PFSK-1 (cell line): ENCODE results near the gene DNAJB12.

ENCODE experiments used
- FOXP2 ChIP-seq: optimal IDR thresholded peaks from 2 replicates; pipeline ENCODE3; 2011; ENCODE audit warnings: borderline replicate concordance, control low read depth, inconsistent platforms; ENCODE audit not compliant: insufficient read depth; ENCODE audit errors: extremely low read length, extremely low read depth
- POLR2AphosphoS5 ChIP-seq: IDR thresholded peaks from 2 replicates; pipeline ENCODE4 v1.6.1; 2012; ENCODE audit warnings: low read depth, mild to moderate bottlenecking, control low read depth, low read length, moderate library complexity
- SIN3A ChIP-seq: IDR thresholded peaks from 2 replicates; pipeline ENCODE4 v1.6.1; 2012; ENCODE audit warnings: mild to moderate bottlenecking, low read length, moderate library complexity, borderline replicate concordance; ENCODE audit not compliant: insufficient read depth
- TAF1 ChIP-seq: IDR thresholded peaks from 2 replicates; pipeline ENCODE4 v1.6.1; 2012; ENCODE audit warnings: low read length, control low read depth, borderline replicate concordance; ENCODE audit not compliant: insufficient read depth
- TF ChIP-seq, protein P1 (sequence below), 2 experiments: IDR thresholded peaks; 2 replicates each; pipeline versions ENCODE4 v1.6.1 to v1.8.0; 2011 to 2012; ENCODE audit warnings: low read depth in 2 of 2, low read length in 2 of 2, control low read depth in 1 of 2, inconsistent platforms in 1 of 2, mild to moderate bottlenecking in 1 of 2, moderate library complexity in 1 of 2; ENCODE audit not compliant: insufficient read depth in 1 of 2

The DNAJB12 gene

DNA sequence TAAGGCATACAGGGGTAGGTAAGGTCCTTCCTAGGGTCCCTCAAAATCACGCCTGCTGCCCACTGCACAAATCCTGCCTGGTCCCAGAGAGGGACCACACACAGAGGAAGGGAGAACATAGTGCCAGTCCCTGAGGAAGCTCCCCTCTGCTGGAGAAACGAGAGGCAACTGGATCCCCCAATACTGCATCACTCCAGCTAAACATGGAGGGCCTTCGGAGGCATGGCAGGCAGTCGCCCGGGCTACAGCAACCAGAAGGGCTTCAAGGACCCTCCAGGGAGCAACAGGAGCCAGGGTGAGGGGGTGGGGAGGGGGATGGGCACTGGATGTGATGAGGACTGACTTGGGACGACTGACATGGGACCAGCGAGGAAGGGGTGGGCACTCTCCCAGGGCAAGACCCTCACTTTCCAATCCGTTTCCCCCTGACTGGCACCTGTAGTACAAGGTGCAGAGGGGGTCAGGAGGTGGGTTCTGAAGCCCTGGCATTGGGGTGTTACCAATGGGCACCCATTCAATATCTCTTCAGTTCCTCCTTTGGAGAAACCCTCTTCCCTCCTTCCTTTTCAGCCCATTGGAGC lies 59.3 kb downstream of the DNAJB12 start:
- TF ChIP-seq POLR2AphosphoS5 (no peak), TAF1 (no peak), FOXP2 (no peak), SIN3A (no peak)
- TF ChIP-seq, protein P1, sequence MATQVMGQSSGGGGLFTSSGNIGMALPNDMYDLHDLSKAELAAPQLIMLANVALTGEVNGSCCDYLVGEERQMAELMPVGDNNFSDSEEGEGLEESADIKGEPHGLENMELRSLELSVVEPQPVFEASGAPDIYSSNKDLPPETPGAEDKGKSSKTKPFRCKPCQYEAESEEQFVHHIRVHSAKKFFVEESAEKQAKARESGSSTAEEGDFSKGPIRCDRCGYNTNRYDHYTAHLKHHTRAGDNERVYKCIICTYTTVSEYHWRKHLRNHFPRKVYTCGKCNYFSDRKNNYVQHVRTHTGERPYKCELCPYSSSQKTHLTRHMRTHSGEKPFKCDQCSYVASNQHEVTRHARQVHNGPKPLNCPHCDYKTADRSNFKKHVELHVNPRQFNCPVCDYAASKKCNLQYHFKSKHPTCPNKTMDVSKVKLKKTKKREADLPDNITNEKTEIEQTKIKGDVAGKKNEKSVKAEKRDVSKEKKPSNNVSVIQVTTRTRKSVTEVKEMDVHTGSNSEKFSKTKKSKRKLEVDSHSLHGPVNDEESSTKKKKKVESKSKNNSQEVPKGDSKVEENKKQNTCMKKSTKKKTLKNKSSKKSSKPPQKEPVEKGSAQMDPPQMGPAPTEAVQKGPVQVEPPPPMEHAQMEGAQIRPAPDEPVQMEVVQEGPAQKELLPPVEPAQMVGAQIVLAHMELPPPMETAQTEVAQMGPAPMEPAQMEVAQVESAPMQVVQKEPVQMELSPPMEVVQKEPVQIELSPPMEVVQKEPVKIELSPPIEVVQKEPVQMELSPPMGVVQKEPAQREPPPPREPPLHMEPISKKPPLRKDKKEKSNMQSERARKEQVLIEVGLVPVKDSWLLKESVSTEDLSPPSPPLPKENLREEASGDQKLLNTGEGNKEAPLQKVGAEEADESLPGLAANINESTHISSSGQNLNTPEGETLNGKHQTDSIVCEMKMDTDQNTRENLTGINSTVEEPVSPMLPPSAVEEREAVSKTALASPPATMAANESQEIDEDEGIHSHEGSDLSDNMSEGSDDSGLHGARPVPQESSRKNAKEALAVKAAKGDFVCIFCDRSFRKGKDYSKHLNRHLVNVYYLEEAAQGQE (IDR thresholded peaks at IDR 0.05; ENCODE audit: insufficient read depth in 1 of 2, low read depth in 2 of 2, low read length in 2 of 2): no peak

DNA sequence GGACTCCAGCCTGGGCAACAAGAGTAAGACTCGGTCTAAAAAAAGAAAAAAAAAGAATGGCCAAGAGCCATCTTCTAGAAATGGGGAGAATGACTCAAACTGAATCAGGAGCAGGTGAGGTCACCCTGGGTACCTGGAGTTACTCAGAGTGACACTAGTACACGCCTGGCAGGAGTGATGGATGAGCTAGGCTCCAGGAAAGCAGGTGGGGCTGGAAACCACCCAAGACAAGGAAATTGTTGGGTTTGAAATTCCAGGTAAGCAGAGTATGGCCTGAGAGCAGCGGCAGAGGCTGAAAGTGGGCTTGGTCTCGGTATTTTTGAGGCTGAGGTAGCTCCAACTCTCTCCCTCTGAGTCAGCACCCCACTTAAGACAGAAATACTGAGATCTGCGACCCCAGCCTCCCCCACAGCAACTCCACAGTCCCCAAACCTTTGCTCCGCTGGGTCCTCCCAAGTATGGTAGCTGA lies 62.5 kb downstream of the DNAJB12 start:
- TF ChIP-seq FOXP2: no peak

GRCh38 chr10:72291019-72291532 lies 63.6 kb downstream of the DNAJB12 start:
- no peak for TF ChIP-seq SIN3A
- TF ChIP-seq POLR2AphosphoS5: no peak
- no peak for TF ChIP-seq TAF1
- TF ChIP-seq FOXP2: no peak
- TF ChIP-seq, protein P1 (IDR thresholded peaks at IDR 0.05; ENCODE audit: insufficient read depth in 1 of 2, low read depth in 2 of 2, low read length in 2 of 2): no peak

DNA sequence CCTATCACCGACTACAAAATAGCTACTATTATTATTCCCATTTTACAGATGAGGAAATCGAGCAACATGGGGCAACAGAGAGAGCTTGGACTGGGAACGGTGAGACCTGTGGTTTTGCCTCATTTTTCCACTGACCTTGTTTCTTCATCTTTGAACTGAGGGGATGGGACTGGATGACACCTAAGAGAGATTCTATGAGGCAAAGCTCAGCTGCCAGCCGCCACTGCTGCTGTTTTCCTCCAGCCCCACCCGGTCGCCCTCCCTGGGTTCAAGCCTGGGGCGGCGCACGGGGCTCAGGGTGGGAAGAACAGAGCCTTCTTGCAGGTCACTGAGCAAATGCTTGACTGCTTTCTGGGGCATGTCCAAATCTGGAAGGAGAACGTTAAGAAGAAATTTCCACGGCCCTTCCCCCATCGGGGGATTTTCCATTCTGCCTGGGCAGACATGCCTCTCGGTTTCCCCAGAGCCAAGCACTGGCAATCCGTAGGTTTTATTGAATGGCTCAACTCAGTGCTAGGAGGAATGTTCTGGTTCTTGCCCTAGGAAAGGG lies 68.7 kb downstream of the DNAJB12 start:
- TF ChIP-seq POLR2AphosphoS5 (no peak), SIN3A (no peak), FOXP2 (no peak), TAF1 (no peak)
- TF ChIP-seq, protein P1 (IDR thresholded peaks at IDR 0.05; ENCODE audit: insufficient read depth in 1 of 2, low read depth in 2 of 2, low read length in 2 of 2): no peak

- TF ChIP-seq TAF1: no peak
- no peak for TF ChIP-seq POLR2AphosphoS5
- no peak for TF ChIP-seq SIN3A
- TF ChIP-seq, protein P1 (IDR thresholded peaks at IDR 0.05; ENCODE audit: insufficient read depth in 1 of 2, low read depth in 2 of 2, low read length in 2 of 2): no peak
- TF ChIP-seq FOXP2: no peak
Observed at GRCh38 chr10:72283131-72283530, 71.6 kb downstream of the DNAJB12 start.
